HG03066 (cell line): Measurements from ENCODE around the gene HDAC4.

Source experiments
- ATAC-seq: cut with Tn5 transposase; IDR thresholded peaks from one replicate; pipeline ENCODE4 v1.9.1; 2021; ENCODE audit warnings: low read depth; ENCODE audit not compliant: unreplicated experiment

Gene HDAC4

GRCh38 chr2:239165206-239165831, 235.5 kb downstream of the HDAC4 start:
- ATAC-seq: no peak

- no peak for ATAC-seq
Observed at GRCh38 chr2:239164335-239164871, 236.4 kb downstream of the HDAC4 start.

- ATAC-seq: no peak
Observed at GRCh38 chr2:239163688-239164334, 237.0 kb downstream of the HDAC4 start.

- ATAC-seq: no peak
Observed at GRCh38 chr2:239162976-239163687, 237.7 kb downstream of the HDAC4 start.

GRCh38 chr2:239162141-239162821, 238.5 kb downstream of the HDAC4 start:
- ATAC-seq: no peak

GRCh38 chr2:239161711-239162140, 239.1 kb downstream of the HDAC4 start:
- ATAC-seq: no peak

- ATAC-seq: no peak
Observed at GRCh38 chr2:239160226-239161143, 240.3 kb downstream of the HDAC4 start.

GRCh38 chr2:239159476-239159911, 241.3 kb downstream of the HDAC4 start:
- no peak for ATAC-seq

GRCh38 chr2:239158641-239159475, 242.0 kb downstream of the HDAC4 start:
- no peak for ATAC-seq

- ATAC-seq: no peak
Observed at GRCh38 chr2:239157771-239158170, 243.0 kb downstream of the HDAC4 start.

GRCh38 chr2:239157269-239157668, 243.6 kb downstream of the HDAC4 start:
- ATAC-seq: no peak

GRCh38 chr2:239156516-239157265, 244.1 kb downstream of the HDAC4 start:
- ATAC-seq: no peak

- ATAC-seq: no peak
Observed at GRCh38 chr2:239155806-239156480, 244.9 kb downstream of the HDAC4 start.

- ATAC-seq: no peak
Observed at GRCh38 chr2:239154971-239155805, 245.6 kb downstream of the HDAC4 start.

GRCh38 chr2:239153806-239154591, 246.8 kb downstream of the HDAC4 start:
- ATAC-seq: no peak

- ATAC-seq: no peak
Observed at GRCh38 chr2:239152916-239153305, 247.9 kb downstream of the HDAC4 start.
